Karpas-422 (cell line): Measurements from ENCODE around the gene RBBP8. TPM values are rescaled to one million over a fixed set of nuclear protein-coding genes. Genes with fewer than 3 reads are reported as not detected.

ENCODE experiments used
- DNase-seq: peaks from one replicate; pipeline ENCODE4 v3.0.0-alpha.2; 2015
- H2AFZ ChIP-seq: fragments of 200-600 bp; sonication (generic); 2 replicates; pipeline ENCODE4 v1.6.1; 2014; ENCODE audit warnings: antibody characterized with exemption, low read length, mixed read lengths
- H3K27ac ChIP-seq: fragments of 200-600 bp; sonication (generic); 2 replicates; pipeline ENCODE4 v1.5.1; 2014; ENCODE audit warnings: mild to moderate bottlenecking, low read length, moderate library complexity
- H3K27me3 ChIP-seq: fragments of 200-600 bp; sonication (generic); 2 replicates; pipeline ENCODE4 v1.6.1; 2014; ENCODE audit warnings: low read length, mixed read lengths
- H3K36me3 ChIP-seq: fragments of 200-600 bp; sonication (generic); 2 replicates; pipeline ENCODE4 v1.6.1; 2014; ENCODE audit warnings: low read length, mixed read lengths; ENCODE audit not compliant: insufficient read depth
- H3K4me1 ChIP-seq: fragments of 200-600 bp; sonication (generic); 2 replicates; pipeline ENCODE4 v1.6.1; 2014; ENCODE audit warnings: mild to moderate bottlenecking, low read length, mixed read lengths
- H3K4me2 ChIP-seq: fragments of 200-600 bp; sonication (generic); 2 replicates; pipeline ENCODE4 v1.6.1; 2014; ENCODE audit warnings: low read length, low read depth, mild to moderate bottlenecking; ENCODE audit not compliant: poor library complexity, severe bottlenecking
- H3K4me3 ChIP-seq: fragments of 200-600 bp; sonication (generic); 2 replicates; pipeline ENCODE4 v1.5.1; 2014; ENCODE audit warnings: mild to moderate bottlenecking, antibody characterized with exemption, low read length, mixed read lengths
- H3K79me2 ChIP-seq: fragments of 200-600 bp; sonication (generic); 2 replicates; pipeline ENCODE4 v1.6.1; 2014; ENCODE audit warnings: mild to moderate bottlenecking, low read length, mixed read lengths
- H3K9ac ChIP-seq: fragments of 200-600 bp; sonication (generic); 2 replicates; pipeline ENCODE4 v1.6.0; 2014; ENCODE audit warnings: low read length
- H3K9me2 ChIP-seq: fragments of 200-600 bp; sonication (generic), shearing (Covaris generic); replicated peaks from 2 replicates; pipeline ENCODE4 v1.6.0; 2014; ENCODE audit warnings: mild to moderate bottlenecking, low read length, moderate library complexity; ENCODE audit not compliant: insufficient read depth
- H3K9me3 ChIP-seq: fragments of 300-700, 200-600 bp; sonication (generic); 2 replicates; pipeline ENCODE4 v1.6.1; 2014; ENCODE audit warnings: low read length, mixed read lengths
- H4K20me1 ChIP-seq: fragments of 200-600 bp; sonication (generic); 2 replicates; pipeline ENCODE4 v1.6.1; 2014; ENCODE audit warnings: mild to moderate bottlenecking, antibody characterized with exemption, low read length, low read depth; ENCODE audit not compliant: insufficient read depth
- total RNA-seq: library from RNA; depleted of rRNA; stranded (reverse); fragments of >200 nt; shearing (Covaris generic); gene quantifications from 2 replicates; pipeline ENCODE4 v1.2.3, GENCODE V29; 2014; ENCODE audit warnings: low replicate concordance

RBBP8 gene
- total RNA-seq, 1 experiment from 2014 or later = 148 TPM

- H3K9me2 ChIP-seq = no peaks in the 10 kb centered on the region
- no peaks in the 10 kb centered on the region for H4K20me1 ChIP-seq
- H3K27me3 ChIP-seq = no peaks in the 10 kb centered on the region
- no peaks in the 10 kb centered on the region for H3K9me3 ChIP-seq
- no peak overlapping the region for H3K4me3 ChIP-seq
- no peak overlapping the region for H2AFZ ChIP-seq
- no peaks in the 10 kb centered on the region for H3K4me1 ChIP-seq
- no peak overlapping the region for H3K27ac ChIP-seq
- H3K36me3 ChIP-seq = peaks cover 55% of the 10 kb centered on the region; the same call in 1 of the 2 replicates
- H3K79me2 ChIP-seq = peaks cover 81% of the 10 kb centered on the region
- no peak overlapping the region for H3K4me2 ChIP-seq
- DNase-seq = no peak
- H3K9ac ChIP-seq = no peak overlapping the region
Measured at GRCh38 chr18:22971038-22971437, 37.9 kb downstream of the RBBP8 start.

- Histone ChIP-seq H3K27me3 (no peaks in the 10 kb centered on the region), H3K36me3 (peaks cover 61% of the 10 kb centered on the region; the same call in 1 of the 2 replicates), H3K9ac (no peak overlapping the region), H3K9me2 (no peaks in the 10 kb centered on the region), H3K27ac (no peak overlapping the region), H4K20me1 (no peaks in the 10 kb centered on the region), H3K4me3 (no peak overlapping the region), H3K4me2 (no peak overlapping the region), H3K4me1 (no peaks in the 10 kb centered on the region), H3K9me3 (no peaks in the 10 kb centered on the region), H3K79me2 (peaks cover 78% of the 10 kb centered on the region), H2AFZ (no peak overlapping the region)
- DNase-seq = no peak
Measured at GRCh38 chr18:22974001-22974400, 40.9 kb downstream of the RBBP8 start.

- Histone ChIP-seq H3K36me3 (peaks cover 62% of the 10 kb centered on the region; the same call in 1 of the 2 replicates), H3K79me2 (peaks cover 76% of the 10 kb centered on the region), H3K9ac (no peak overlapping the region), H3K9me3 (no peaks in the 10 kb centered on the region), H4K20me1 (no peaks in the 10 kb centered on the region), H3K27me3 (no peaks in the 10 kb centered on the region), H3K9me2 (no peaks in the 10 kb centered on the region), H3K4me3 (no peak overlapping the region), H3K4me1 (peaks cover 4% of the 10 kb centered on the region; the same call in 1 of the 2 replicates), H2AFZ (no peak overlapping the region), H3K4me2 (no peak overlapping the region), H3K27ac (no peak overlapping the region)
- no peak for DNase-seq
Measured at GRCh38 chr18:22974707-22975106, 41.6 kb downstream of the RBBP8 start.

GRCh38 chr18:22975508-22975907 is 42.4 kb downstream of the RBBP8 start:
- peaks cover 55% of the 10 kb centered on the region; the same call in 1 of the 2 replicates for H3K36me3 ChIP-seq
- no peak overlapping the region for H3K27ac ChIP-seq
- H2AFZ ChIP-seq = no peak overlapping the region
- peaks cover 69% of the 10 kb centered on the region for H3K79me2 ChIP-seq
- H3K9me3 ChIP-seq = no peaks in the 10 kb centered on the region
- no peaks in the 10 kb centered on the region for H3K9me2 ChIP-seq
- H3K9ac ChIP-seq = no peak overlapping the region
- no peaks in the 10 kb centered on the region for H4K20me1 ChIP-seq
- no peaks in the 10 kb centered on the region for H3K27me3 ChIP-seq
- H3K4me1 ChIP-seq = peaks cover 10% of the 10 kb centered on the region
- no peak overlapping the region for H3K4me3 ChIP-seq
- H3K4me2 ChIP-seq = no peak overlapping the region
- no peak for DNase-seq

GRCh38 chr18:22977847-22978701 is 44.9 kb downstream of the RBBP8 start:
- no peak overlapping the region for H3K4me2 ChIP-seq
- no peaks in the 10 kb centered on the region for H3K9me2 ChIP-seq
- no peak for DNase-seq
- peaks cover 60% of the 10 kb centered on the region for H3K36me3 ChIP-seq
- no peaks in the 10 kb centered on the region for H4K20me1 ChIP-seq
- H3K9ac ChIP-seq = no peak overlapping the region
- H3K27me3 ChIP-seq = no peaks in the 10 kb centered on the region
- no peaks in the 10 kb centered on the region for H3K9me3 ChIP-seq
- peaks cover 16% of the 10 kb centered on the region for H3K4me1 ChIP-seq
- H3K79me2 ChIP-seq = peaks cover 63% of the 10 kb centered on the region
- no peak overlapping the region for H2AFZ ChIP-seq
- H3K4me3 ChIP-seq = no peak overlapping the region
- H3K27ac ChIP-seq = no peak overlapping the region

GRCh38 chr18:22980394-22980793 is 47.3 kb downstream of the RBBP8 start:
- Histone ChIP-seq H3K79me2 (peaks cover 49% of the 10 kb centered on the region), H2AFZ (no peak overlapping the region), H3K27ac (no peak overlapping the region), H3K9me3 (no peaks in the 10 kb centered on the region), H3K4me3 (no peak overlapping the region), H4K20me1 (no peaks in the 10 kb centered on the region), H3K4me1 (peaks cover 16% of the 10 kb centered on the region), H3K4me2 (no peak overlapping the region), H3K9me2 (no peaks in the 10 kb centered on the region), H3K9ac (no peak overlapping the region), H3K36me3 (peaks cover 52% of the 10 kb centered on the region), H3K27me3 (no peaks in the 10 kb centered on the region)
- DNase-seq = no peak

GRCh38 chr18:22981274-22982133 is 48.4 kb downstream of the RBBP8 start:
- Histone ChIP-seq H3K79me2 (peaks cover 43% of the 10 kb centered on the region), H3K4me3 (no peak overlapping the region), H3K27me3 (no peaks in the 10 kb centered on the region), H4K20me1 (no peaks in the 10 kb centered on the region), H3K9ac (no peak overlapping the region), H3K4me2 (no peak overlapping the region), H3K9me2 (no peaks in the 10 kb centered on the region), H2AFZ (no peak overlapping the region), H3K9me3 (no peaks in the 10 kb centered on the region), H3K36me3 (peaks cover 51% of the 10 kb centered on the region), H3K4me1 (peaks cover 16% of the 10 kb centered on the region), H3K27ac (no peak overlapping the region)
- no peak for DNase-seq

- Histone ChIP-seq H3K9me2 (no peaks in the 10 kb centered on the region), H2AFZ (no peak overlapping the region), H3K27ac (no peak overlapping the region), H3K9ac (no peak overlapping the region), H3K4me1 (peaks cover 16% of the 10 kb centered on the region), H3K27me3 (no peaks in the 10 kb centered on the region), H3K79me2 (peaks cover 31% of the 10 kb centered on the region), H3K4me3 (no peak overlapping the region), H3K9me3 (no peaks in the 10 kb centered on the region), H3K36me3 (peaks cover 56% of the 10 kb centered on the region), H4K20me1 (no peaks in the 10 kb centered on the region), H3K4me2 (no peak overlapping the region)
- peak; percentile 55 for DNase-seq
Measured at GRCh38 chr18:22983175-22983574, 50.0 kb downstream of the RBBP8 start.
